PC-3 (cell line): ENCODE results near the gene CAMK4.

Experiments
- EZH2 ChIP-seq: fragments of 300-600 bp; sonication (generic); IDR thresholded peaks from one replicate; pipeline ENCODE4 v1.6.1; 2017; ENCODE audit warnings: antibody characterized with exemption, mild to moderate bottlenecking, low read length; ENCODE audit not compliant: unreplicated experiment
- EZH2phosphoT487 ChIP-seq: fragments of 300-600 bp; sonication (generic); IDR thresholded peaks from 2 replicates; pipeline ENCODE4 v1.6.1; 2018; ENCODE audit warnings: mild to moderate bottlenecking, antibody characterized with exemption, low read length, borderline replicate concordance
- TF ChIP-seq, protein P1 (sequence below): fragments of 300-600 bp; sonication (generic); conservative IDR thresholded peaks from 2 replicates; pipeline ENCODE4 v1.5.1; 2017; ENCODE audit warnings: antibody characterized with exemption, low read depth, mild to moderate bottlenecking, low read length

DNA sequence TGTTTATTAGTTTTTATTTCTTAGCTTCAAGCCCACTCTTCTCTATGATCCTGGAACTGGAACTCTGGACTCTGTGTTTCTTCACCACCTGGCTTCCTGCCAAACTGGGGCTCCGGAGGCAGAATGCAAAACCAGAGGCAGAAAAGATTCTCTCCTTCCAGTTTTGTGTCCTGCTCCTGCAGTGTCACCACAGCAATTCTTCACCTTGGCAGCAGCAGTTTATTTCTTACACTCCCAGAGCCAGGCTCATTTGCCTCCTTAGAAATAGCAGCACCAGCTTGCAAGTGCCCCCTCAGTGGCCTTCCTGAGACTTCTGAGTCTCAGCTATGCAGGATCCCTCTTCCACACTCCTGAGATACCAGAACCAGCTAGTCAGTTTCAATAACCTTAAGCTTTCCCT is 26.7 kb upstream of the CAMK4 start:
- TF ChIP-seq, protein P1, sequence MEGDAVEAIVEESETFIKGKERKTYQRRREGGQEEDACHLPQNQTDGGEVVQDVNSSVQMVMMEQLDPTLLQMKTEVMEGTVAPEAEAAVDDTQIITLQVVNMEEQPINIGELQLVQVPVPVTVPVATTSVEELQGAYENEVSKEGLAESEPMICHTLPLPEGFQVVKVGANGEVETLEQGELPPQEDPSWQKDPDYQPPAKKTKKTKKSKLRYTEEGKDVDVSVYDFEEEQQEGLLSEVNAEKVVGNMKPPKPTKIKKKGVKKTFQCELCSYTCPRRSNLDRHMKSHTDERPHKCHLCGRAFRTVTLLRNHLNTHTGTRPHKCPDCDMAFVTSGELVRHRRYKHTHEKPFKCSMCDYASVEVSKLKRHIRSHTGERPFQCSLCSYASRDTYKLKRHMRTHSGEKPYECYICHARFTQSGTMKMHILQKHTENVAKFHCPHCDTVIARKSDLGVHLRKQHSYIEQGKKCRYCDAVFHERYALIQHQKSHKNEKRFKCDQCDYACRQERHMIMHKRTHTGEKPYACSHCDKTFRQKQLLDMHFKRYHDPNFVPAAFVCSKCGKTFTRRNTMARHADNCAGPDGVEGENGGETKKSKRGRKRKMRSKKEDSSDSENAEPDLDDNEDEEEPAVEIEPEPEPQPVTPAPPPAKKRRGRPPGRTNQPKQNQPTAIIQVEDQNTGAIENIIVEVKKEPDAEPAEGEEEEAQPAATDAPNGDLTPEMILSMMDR: no peak
- TF ChIP-seq EZH2: no peak
- no peak for TF ChIP-seq EZH2phosphoT487
